H1 (cell line): ENCODE data around the gene AIFM2. TPM values are rescaled to one million over a fixed set of nuclear protein-coding genes. Genes with fewer than 3 reads are reported as not detected.

Experiments used
- CTCF ChIA-PET: fragments of 300-600 bp; sonication (Branson Sonifier 250); formaldehyde crosslinking; loops from one replicate; lab custom pipeline; 2021; ENCODE audit not compliant: partially characterized antibody; lab: Charles Lee
- POLR2A ChIA-PET: fragments of 300-600 bp; sonication (Branson Sonifier 250); formaldehyde crosslinking; loops from one replicate; lab custom pipeline; 2021; ENCODE audit warnings: inconsistent platforms; ENCODE audit not compliant: partially characterized antibody; lab: Charles Lee
- DNase-seq, 2 experiments: peaks; one replicate each; pipeline versions ENCODE4 v3.0.0 to v3.0.0-alpha.2; 2010 to 2022; ENCODE audit warnings: low spot score in 2 of 2, low read depth in 1 of 2, mixed read lengths in 1 of 2
- FAIRE-seq: peaks from 2 replicates; lab custom pipeline; 2011; peaks lifted over from hg19 to GRCh38; lab: Jason Lieb, UNC
- H2AFZ ChIP-seq: 2 replicates; pipeline ENCODE4 v1.8.1; 2012; ENCODE audit warnings: low read length, inconsistent platforms
- H2AK5ac ChIP-seq: 2 replicates; pipeline ENCODE4 v1.6.1; 2013; ENCODE audit warnings: low read depth, low read length
- H2BK120ac ChIP-seq: replicated peaks from 2 replicates; pipeline ENCODE3; 2013; ENCODE audit warnings: low read depth, low read length, inconsistent platforms
- H2BK12ac ChIP-seq: 2 replicates; pipeline ENCODE4 v1.6.1; 2013; ENCODE audit warnings: low read depth, low read length
- H2BK15ac ChIP-seq: 2 replicates; pipeline ENCODE4 v1.6.1; 2013; ENCODE audit warnings: low read length
- H2BK20ac ChIP-seq: 2 replicates; pipeline ENCODE4 v1.6.1; 2013; ENCODE audit warnings: low read length
- H2BK5ac ChIP-seq: 2 replicates; pipeline ENCODE4 v1.6.1; 2013; ENCODE audit warnings: low read depth, low read length
- H3K14ac ChIP-seq: 2 replicates; pipeline ENCODE4 v1.6.1; 2013; ENCODE audit warnings: inconsistent platforms; ENCODE audit not compliant: insufficient read length
- H3K18ac ChIP-seq: 2 replicates; pipeline ENCODE4 v1.6.1; 2013; ENCODE audit warnings: low read length; ENCODE audit errors: extremely low read depth
- H3K23ac ChIP-seq: 2 replicates; pipeline ENCODE4 v1.6.1; 2013; ENCODE audit warnings: inconsistent platforms; ENCODE audit not compliant: insufficient read length
- H3K23me2 ChIP-seq: 2 replicates; pipeline ENCODE4 v1.6.1; 2013; ENCODE audit warnings: low read depth, low read length
- H3K27ac ChIP-seq: 2 replicates; pipeline ENCODE4 v1.6.1; 2011; ENCODE audit warnings: low read depth, low read length, inconsistent platforms
- H3K27me3 ChIP-seq, 4 experiments: replicated peaks in 1 of 4; 1 replicate in 1 of 4; 2 replicates in 3 of 4; pipeline versions ENCODE4 v1.6.1 to v1.8.1; 2011 to 2013; ENCODE audit warnings: low read length in 3 of 4, mild to moderate bottlenecking in 3 of 4, inconsistent platforms in 2 of 4, mixed read lengths in 2 of 4, moderate library complexity in 1 of 4; ENCODE audit not compliant: control insufficient read depth in 3 of 4, insufficient read depth in 3 of 4; ENCODE audit errors: extremely low read depth in 1 of 4
- H3K36me3 ChIP-seq, 4 experiments: 2 replicates each; pipeline versions ENCODE4 v1.6.1 to v1.8.1; 2011 to 2013; ENCODE audit warnings: mild to moderate bottlenecking in 4 of 4, low read length in 3 of 4, moderate library complexity in 2 of 4, control low read depth in 1 of 4, inconsistent platforms in 1 of 4; ENCODE audit not compliant: insufficient read depth in 4 of 4, control insufficient read depth in 2 of 4
- H3K4ac ChIP-seq: replicated peaks from 2 replicates; pipeline ENCODE3; 2013; ENCODE audit warnings: low read length, low read depth, mixed read lengths, inconsistent platforms; ENCODE audit not compliant: insufficient read length
- H3K4me1 ChIP-seq, 4 experiments: replicated peaks in 1 of 4; 1 replicate in 1 of 4; 2 replicates in 3 of 4; pipeline versions ENCODE4 v1.6.1 to v1.8.1; 2011 to 2013; ENCODE audit warnings: low read length in 3 of 4, inconsistent platforms in 2 of 4, mixed read lengths in 1 of 4; ENCODE audit not compliant: insufficient read depth in 4 of 4, control insufficient read depth in 3 of 4
- H3K4me2 ChIP-seq, 2 experiments: 2 replicates each; pipeline versions ENCODE4 v1.6.1 to v1.8.1; 2011 to 2013; ENCODE audit warnings: low read depth in 2 of 2, low read length in 2 of 2, control low read depth in 1 of 2, inconsistent platforms in 1 of 2, mild to moderate bottlenecking in 1 of 2; ENCODE audit not compliant: insufficient read depth in 1 of 2
- H3K4me3 ChIP-seq, 4 experiments: fragments of 200-600, 300-600 bp in 1 of 4; sonication (generic), shearing (Covaris generic), sonication (Bioruptor Twin) in 1 of 4; 2 replicates each; pipeline versions ENCODE4 v1.5.1 to v1.8.1; 2011 to 2016; ENCODE audit warnings: low read length in 4 of 4, low read depth in 3 of 4, control low read depth in 2 of 4, inconsistent platforms in 2 of 4, mild to moderate bottlenecking in 2 of 4, mixed read lengths in 1 of 4, moderate library complexity in 1 of 4; ENCODE audit not compliant: insufficient read depth in 2 of 4; ENCODE audit errors: extremely low read depth in 1 of 4
- H3K56ac ChIP-seq: replicated peaks from 2 replicates; pipeline ENCODE3; 2013; ENCODE audit warnings: low read depth, mild to moderate bottlenecking, mixed read lengths, low read length, inconsistent platforms; ENCODE audit not compliant: insufficient read length
- H3K79me1 ChIP-seq: 2 replicates; pipeline ENCODE4 v1.6.1; 2013; ENCODE audit warnings: low read depth, low read length, control low read depth
- H3K79me2 ChIP-seq, 2 experiments: 2 replicates each; pipeline versions ENCODE4 v1.6.1 to v1.8.1; 2012 to 2013; ENCODE audit warnings: low read length in 2 of 2, mild to moderate bottlenecking in 2 of 2, inconsistent platforms in 1 of 2; ENCODE audit not compliant: insufficient read depth in 2 of 2, control insufficient read depth in 1 of 2
- H3K9ac ChIP-seq, 4 experiments: replicated peaks in 1 of 4; 1 replicate in 1 of 4; 2 replicates in 3 of 4; pipeline versions ENCODE4 v1.6.1 to v1.8.1; 2011 to 2013; ENCODE audit warnings: low read depth in 3 of 4, low read length in 3 of 4, control low read depth in 2 of 4, mild to moderate bottlenecking in 2 of 4, moderate library complexity in 2 of 4, inconsistent platforms in 1 of 4; ENCODE audit errors: extremely low read depth in 1 of 4
- H3K9me3 ChIP-seq, 2 experiments: 2 replicates each; pipeline versions ENCODE4 v1.6.1 to v1.8.1; 2012 to 2013; ENCODE audit warnings: mild to moderate bottlenecking in 2 of 2, moderate library complexity in 2 of 2, control low read depth in 1 of 2, inconsistent platforms in 1 of 2, low read depth in 1 of 2, low read length in 1 of 2, mixed read lengths in 1 of 2; ENCODE audit not compliant: insufficient read depth in 2 of 2
- H4K20me1 ChIP-seq, 2 experiments: replicated peaks in 1 of 2; 2 replicates each; pipeline versions ENCODE3 to v1.8.1; 2011 to 2013; ENCODE audit warnings: inconsistent platforms in 2 of 2, low read length in 2 of 2, mild to moderate bottlenecking in 1 of 2; ENCODE audit not compliant: insufficient read depth in 2 of 2, control insufficient read depth in 1 of 2
- H4K5ac ChIP-seq: 2 replicates; pipeline ENCODE4 v1.6.1; 2013; ENCODE audit warnings: low read length, low read depth, mixed read lengths, inconsistent platforms; ENCODE audit not compliant: insufficient read length
- H4K8ac ChIP-seq: 2 replicates; pipeline ENCODE4 v1.8.0; 2013; ENCODE audit warnings: mild to moderate bottlenecking, moderate library complexity, low read length, inconsistent platforms; ENCODE audit not compliant: insufficient read depth; ENCODE audit errors: extremely low read depth
- H4K91ac ChIP-seq: replicated peaks from 2 replicates; pipeline ENCODE3; 2013; ENCODE audit warnings: low read length, mixed read lengths, inconsistent platforms; ENCODE audit not compliant: insufficient read length
- ASH2L ChIP-seq: fragments of 200-600, 300-600 bp; sonication (generic); IDR thresholded peaks from one replicate; pipeline ENCODE4 v1.7.1; 2017; ENCODE audit warnings: low read length
- BACH1 ChIP-seq: IDR thresholded peaks from 2 replicates; pipeline ENCODE4 v1.6.1; 2012; ENCODE audit warnings: low read length, improper control_type of control experiment
- CREB1 ChIP-seq: IDR thresholded peaks from 2 replicates; pipeline ENCODE4 v1.6.1; 2012; ENCODE audit warnings: inconsistent platforms
- EGR1 ChIP-seq: IDR thresholded peaks from 2 replicates; pipeline ENCODE4 v1.6.1; 2011; ENCODE audit warnings: low read depth, low read length, borderline replicate concordance
- KDM5A ChIP-seq: fragments of 200-600 bp; IDR thresholded peaks from 2 replicates; pipeline ENCODE4 v1.7.1; 2012; ENCODE audit warnings: mild to moderate bottlenecking, low read length, inconsistent platforms, mixed read lengths
- RAD21 ChIP-seq, 2 experiments: IDR thresholded peaks in 1 of 2; conservative IDR thresholded peaks in 1 of 2; 2 replicates each; pipeline ENCODE4 v1.6.1; 2011; ENCODE audit warnings: low read depth in 2 of 2, low read length in 2 of 2, improper control_type of control experiment in 1 of 2, inconsistent platforms in 1 of 2, mild to moderate bottlenecking in 1 of 2, moderate library complexity in 1 of 2
- SIN3A ChIP-seq, 2 experiments: IDR thresholded peaks in 1 of 2; conservative IDR thresholded peaks in 1 of 2; 2 replicates each; pipeline ENCODE4 v1.6.1; 2011 to 2012; ENCODE audit warnings: low read length in 2 of 2, improper control_type of control experiment in 1 of 2, low read depth in 1 of 2, mild to moderate bottlenecking in 1 of 2
- SP4 ChIP-seq: IDR thresholded peaks from 2 replicates; pipeline ENCODE4 v1.6.1; 2012; ENCODE audit warnings: low read length, inconsistent platforms
- TCF12 ChIP-seq: IDR thresholded peaks from 2 replicates; pipeline ENCODE4 v1.6.1; 2011; ENCODE audit warnings: low read depth, mild to moderate bottlenecking, low read length
- WGBS, 2 experiments: shearing (Covaris generic) in 1 of 2; methylation state at CpG; one replicate each; pipeline versions ENCODE4 v1.1.6 to v1.1.7; 2013 to 2015; ENCODE audit warnings: low lambda C conversion rate in 2 of 2, mixed read lengths in 2 of 2, inconsistent platforms in 1 of 2, low coverage in 1 of 2, missing lambda C conversion rate in 1 of 2; ENCODE audit not compliant: insufficient replicate concordance in 2 of 2, insufficient coverage in 1 of 2, insufficient read length in 1 of 2; ENCODE audit errors: extremely low coverage in 1 of 2, missing lambda C conversion rate in 1 of 2; 5-methylcytosine and 5-hydroxymethylcytosine counted together
- polyA plus RNA-seq, 7 experiments: library from polyadenylated mRNA; depleted of rRNA in 3 of 7; stranded (reverse) in 5 of 7; unstranded in 2 of 7; fragments of >200 nt in 5 of 7; fragments of 200-250 nt in 2 of 7; gene quantifications; 1 replicate in 5 of 7; 2 replicates in 1 of 7; 4 replicates in 1 of 7; pipeline versions ENCODE4 v1.2.1 to v1.2.3, GENCODE V29; 2011 to 2013; ENCODE audit warnings: missing spikeins in 2 of 7, mixed read lengths in 2 of 7
- total RNA-seq: library from RNA; stranded (reverse); fragmentation: NEBNext Ultra II Directional; extraction: Animal tissue kit (Norgen Biotek cat#: 25700); gene quantifications from 2 replicates; pipeline ENCODE4 v1.2.1, GENCODE V29; 2021
- TF ChIP-seq, protein P1 (sequence below): IDR thresholded peaks from 2 replicates; pipeline ENCODE4 v1.6.1; 2012; ENCODE audit warnings: inconsistent platforms

AIFM2 gene
- total and polyA plus RNA-seq, 2 of the 8 experiments (the other 6 are each of a cell fraction or from before 2014, with no cell fraction given): 4.0 TPM

DNA sequence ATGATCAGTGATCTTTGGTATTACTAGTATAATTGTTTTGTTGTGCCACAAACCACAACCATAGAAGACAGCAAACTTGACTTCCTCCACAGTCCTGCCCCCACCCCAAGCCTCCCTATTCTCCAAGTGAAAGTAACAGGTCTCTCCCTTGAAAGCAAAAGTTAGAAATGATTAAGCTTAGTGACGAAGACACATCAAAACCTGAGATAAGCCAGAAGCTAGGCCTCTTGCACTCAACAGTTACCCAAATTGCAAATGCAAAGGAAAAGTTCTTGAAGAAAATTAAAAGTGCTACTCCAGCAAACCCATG, 30.2 kb upstream of the AIFM2 start:
- H4K8ac ChIP-seq: no peak overlapping the region
- CTCF ChIA-PET: interaction anchor here (0.7 to 1.0 kb wide), 3 partner anchors 13 to 47 kb away, joined by 3 to 4 read pairs (median 3); partner anchors contain the start of gene TYSND1
- no peak overlapping the region for H3K4ac ChIP-seq
- WGBS, 2 experiments: 90% methylated on average over 1 of the region's 1 CpG; no CpG with 5 or more reads in 1 of the 2 experiments
- no peak overlapping the region for H4K91ac ChIP-seq
- H2BK120ac ChIP-seq: no peak overlapping the region
- peaks cover 17 to 73% of the 10 kb centered on the region in 2 experiments for H3K79me2 ChIP-seq
- H2BK15ac ChIP-seq: no peak overlapping the region
- H3K9me3 ChIP-seq: no peaks in the 10 kb centered on the region
- no peak overlapping the region for H2AFZ ChIP-seq
- H3K18ac ChIP-seq: no peak overlapping the region
- no peak overlapping the region for H4K5ac ChIP-seq
- H3K36me3 ChIP-seq: peaks cover 0 to 31% (median 11%) of the 10 kb centered on the region in 4 experiments; a peak in 4 of 8 replicates
- H3K56ac ChIP-seq: no peak overlapping the region
- H3K27me3 ChIP-seq: no peaks in the 10 kb centered on the region
- H3K23ac ChIP-seq: no peak overlapping the region
- no peak overlapping the region for H2BK12ac ChIP-seq
- no peak for DNase-seq
- no peak overlapping the region for H2BK20ac ChIP-seq
- no peak for FAIRE-seq
- no peak overlapping the region for H3K27ac ChIP-seq
- H3K14ac ChIP-seq: no peak overlapping the region
- no peak overlapping the region for H3K9ac ChIP-seq
- H4K20me1 ChIP-seq: peaks cover 11 to 17% of the 10 kb centered on the region in 2 experiments
- H3K79me1 ChIP-seq: peaks cover under 1% of the 10 kb centered on the region; the same call in 1 of the 2 replicates
- no peak overlapping the region for H3K4me2 ChIP-seq
- H2AK5ac ChIP-seq: no peak overlapping the region
- H3K23me2 ChIP-seq: no peaks in the 10 kb centered on the region
- H3K4me1 ChIP-seq: 0 out of 7 replicates have a peak, but pooled peaks cover 0 to 2% (median 0%) of the 10 kb centered on the region in 4 experiments
- POLR2A ChIA-PET: no interaction called here
- no peak overlapping the region for H3K4me3 ChIP-seq
- no peak overlapping the region for H2BK5ac ChIP-seq
- TF ChIP-seq ASH2L (no peak), BACH1 (no peak), TCF12 (no peak), RAD21 (IDR thresholded peaks at IDR 0.05 in 1 of 2, conservative IDR thresholded peaks at IDR 0.05 in 1 of 2; ENCODE audit: low read depth in 2 of 2, low read length in 2 of 2) (no peak), EGR1 (no peak), CREB1 (no peak), KDM5A (no peak), SP4 (no peak), SIN3A (conservative IDR thresholded peaks at IDR 0.05 in 1 of 2, IDR thresholded peaks at IDR 0.05 in 1 of 2; ENCODE audit: low read depth in 1 of 2, low read length in 2 of 2) (no peak)
- TF ChIP-seq, protein P1, sequence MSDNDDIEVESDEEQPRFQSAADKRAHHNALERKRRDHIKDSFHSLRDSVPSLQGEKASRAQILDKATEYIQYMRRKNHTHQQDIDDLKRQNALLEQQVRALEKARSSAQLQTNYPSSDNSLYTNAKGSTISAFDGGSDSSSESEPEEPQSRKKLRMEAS: no peak
- TF ChIP-seq, all 59 proteins: peak for 0
